ENCODE measurements around the gene TMEM169.

TMEM169 gene

GRCh38 chr2:216043949-216044348 lies 37.8 kb upstream of the TMEM169 start:
- no peaks in the 10 kb centered on the region for H3F3A ChIP-seq (ENCODE audit: insufficient read depth, low read length)
- H3K27ac ChIP-seq (ENCODE audit: low read depth, low read length, poor library complexity, severe bottlenecking), result no peak overlapping the region
- H4K20me1 ChIP-seq (ENCODE audit: insufficient read depth, low read length), result no peaks in the 10 kb centered on the region
- H3K9me3 ChIP-seq (ENCODE audit: low read length), result no peaks in the 10 kb centered on the region
- no peak overlapping the region for H3K4me2 ChIP-seq (ENCODE audit: low read length)
- TF ChIP-seq CTCF (IDR thresholded peaks at IDR 0.05; ENCODE audit: low read length) (no peak), EZH2 (IDR thresholded peaks at IDR 0.05; ENCODE audit: borderline replicate concordance, low read length) (no peak)
- H2AFZ ChIP-seq (ENCODE audit: low read length), result no peak overlapping the region
- H3K36me3 ChIP-seq (ENCODE audit: insufficient read depth, low read length), result no peaks in the 10 kb centered on the region
- no peak overlapping the region for H3K4me3 ChIP-seq (ENCODE audit: low read depth, low read length, poor library complexity, severe bottlenecking)
- no peaks in the 10 kb centered on the region for H3K4me1 ChIP-seq (ENCODE audit: insufficient read depth, low read length, severe bottlenecking)
- no peak overlapping the region for H3K9ac ChIP-seq (ENCODE audit: low read length)
- no peaks in the 10 kb centered on the region for H3K79me2 ChIP-seq (ENCODE audit: insufficient read depth, low read length)
- no peaks in the 10 kb centered on the region for H3K9me2 ChIP-seq (ENCODE audit: low read depth, low read length)
- H3K27me3 ChIP-seq (ENCODE audit: insufficient read depth, low read length), result no peaks in the 10 kb centered on the region

- Histone ChIP-seq H3K4me1 (ENCODE audit: insufficient read depth, low read length, severe bottlenecking) (no peaks in the 10 kb centered on the region), H3K36me3 (ENCODE audit: insufficient read depth, low read length) (no peaks in the 10 kb centered on the region), H3F3A (ENCODE audit: insufficient read depth, low read length) (no peaks in the 10 kb centered on the region), H3K9me2 (ENCODE audit: low read depth, low read length) (no peaks in the 10 kb centered on the region), H3K27ac (ENCODE audit: low read depth, low read length, poor library complexity, severe bottlenecking) (no peak overlapping the region), H3K4me2 (ENCODE audit: low read length) (no peak overlapping the region), H2AFZ (ENCODE audit: low read length) (no peak overlapping the region), H4K20me1 (ENCODE audit: insufficient read depth, low read length) (no peaks in the 10 kb centered on the region), H3K9ac (ENCODE audit: low read length) (no peak overlapping the region), H3K79me2 (ENCODE audit: insufficient read depth, low read length) (no peaks in the 10 kb centered on the region), H3K9me3 (ENCODE audit: low read length) (no peaks in the 10 kb centered on the region), H3K27me3 (ENCODE audit: insufficient read depth, low read length) (no peaks in the 10 kb centered on the region; the same call in 1 of the 2 replicates), H3K4me3 (ENCODE audit: low read depth, low read length, poor library complexity, severe bottlenecking) (no peak overlapping the region)
- TF ChIP-seq EZH2 (IDR thresholded peaks at IDR 0.05; ENCODE audit: borderline replicate concordance, low read length), result no peak
- no peak for TF ChIP-seq CTCF (IDR thresholded peaks at IDR 0.05; ENCODE audit: low read length)
Observed at GRCh38 chr2:216044883-216045486, 36.7 kb upstream of the TMEM169 start.

GRCh38 chr2:216047397-216047796 lies 34.3 kb upstream of the TMEM169 start:
- no peak for TF ChIP-seq EZH2 (IDR thresholded peaks at IDR 0.05; ENCODE audit: borderline replicate concordance, low read length)
- no peak for TF ChIP-seq CTCF (IDR thresholded peaks at IDR 0.05; ENCODE audit: low read length)
- Histone ChIP-seq H3K4me3 (ENCODE audit: low read depth, low read length, poor library complexity, severe bottlenecking) (no peak overlapping the region), H3K27me3 (ENCODE audit: insufficient read depth, low read length) (no peaks in the 10 kb centered on the region; the same call in 1 of the 2 replicates), H3K9me2 (ENCODE audit: low read depth, low read length) (no peaks in the 10 kb centered on the region), H2AFZ (ENCODE audit: low read length) (no peak overlapping the region), H3K4me1 (ENCODE audit: insufficient read depth, low read length, severe bottlenecking) (no peaks in the 10 kb centered on the region), H4K20me1 (ENCODE audit: insufficient read depth, low read length) (no peaks in the 10 kb centered on the region), H3K9ac (ENCODE audit: low read length) (no peak overlapping the region), H3K79me2 (ENCODE audit: insufficient read depth, low read length) (no peaks in the 10 kb centered on the region), H3F3A (ENCODE audit: insufficient read depth, low read length) (no peaks in the 10 kb centered on the region), H3K36me3 (ENCODE audit: insufficient read depth, low read length) (no peaks in the 10 kb centered on the region), H3K27ac (ENCODE audit: low read depth, low read length, poor library complexity, severe bottlenecking) (no peak overlapping the region), H3K9me3 (ENCODE audit: low read length) (no peaks in the 10 kb centered on the region), H3K4me2 (ENCODE audit: low read length) (no peak overlapping the region)
